Loucy (cell line): ENCODE data around the gene TSPAN4.

Experiments used
- EZH2phosphoT487 ChIP-seq: fragments of 200-600 bp; IDR thresholded peaks from 2 replicates; pipeline ENCODE4 v1.6.1; 2018; ENCODE audit warnings: antibody characterized with exemption, mild to moderate bottlenecking, moderate library complexity, borderline replicate concordance
- TF ChIP-seq, protein P1 (sequence below): fragments of 200-600 bp; sonication (generic); conservative IDR thresholded peaks from 2 replicates; pipeline ENCODE4 v1.5.1; 2014; ENCODE audit warnings: mild to moderate bottlenecking, antibody characterized with exemption, low read length

DNA sequence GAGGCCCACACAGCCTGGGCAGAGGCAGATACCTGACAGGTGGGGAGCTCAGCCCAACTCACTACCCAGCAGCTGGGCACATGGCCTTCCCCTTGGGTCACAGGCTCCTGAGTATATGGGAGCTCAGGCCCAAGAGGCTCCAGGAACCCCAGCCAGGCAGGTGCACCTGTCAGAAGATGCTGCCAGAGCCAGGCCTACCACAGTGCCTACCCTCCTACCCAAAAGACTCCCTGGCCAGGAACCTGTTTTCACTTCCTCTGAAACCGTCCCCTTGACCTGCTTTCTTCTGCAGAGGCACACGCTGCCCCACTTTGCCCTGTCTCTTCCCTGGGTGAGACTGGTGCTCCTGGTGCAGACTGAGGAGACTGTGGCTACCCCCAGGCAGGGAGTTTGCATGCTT lies 65.0 kb downstream of the TSPAN4 start:
- TF ChIP-seq, protein P1, sequence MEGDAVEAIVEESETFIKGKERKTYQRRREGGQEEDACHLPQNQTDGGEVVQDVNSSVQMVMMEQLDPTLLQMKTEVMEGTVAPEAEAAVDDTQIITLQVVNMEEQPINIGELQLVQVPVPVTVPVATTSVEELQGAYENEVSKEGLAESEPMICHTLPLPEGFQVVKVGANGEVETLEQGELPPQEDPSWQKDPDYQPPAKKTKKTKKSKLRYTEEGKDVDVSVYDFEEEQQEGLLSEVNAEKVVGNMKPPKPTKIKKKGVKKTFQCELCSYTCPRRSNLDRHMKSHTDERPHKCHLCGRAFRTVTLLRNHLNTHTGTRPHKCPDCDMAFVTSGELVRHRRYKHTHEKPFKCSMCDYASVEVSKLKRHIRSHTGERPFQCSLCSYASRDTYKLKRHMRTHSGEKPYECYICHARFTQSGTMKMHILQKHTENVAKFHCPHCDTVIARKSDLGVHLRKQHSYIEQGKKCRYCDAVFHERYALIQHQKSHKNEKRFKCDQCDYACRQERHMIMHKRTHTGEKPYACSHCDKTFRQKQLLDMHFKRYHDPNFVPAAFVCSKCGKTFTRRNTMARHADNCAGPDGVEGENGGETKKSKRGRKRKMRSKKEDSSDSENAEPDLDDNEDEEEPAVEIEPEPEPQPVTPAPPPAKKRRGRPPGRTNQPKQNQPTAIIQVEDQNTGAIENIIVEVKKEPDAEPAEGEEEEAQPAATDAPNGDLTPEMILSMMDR, result no peak
- no peak for TF ChIP-seq EZH2phosphoT487
